GM12878 (cell line): ENCODE data around the gene CLEC1A. TPM values are rescaled to one million over a fixed set of nuclear protein-coding genes. Genes with fewer than 3 reads are reported as not detected.

Source experiments
- ASH2L ChIP-seq: fragments of 300-600, 200-600 bp; sonication (generic); IDR thresholded peaks from 2 replicates; pipeline ENCODE4 v1.6.1; 2017; ENCODE audit warnings: low read depth, mild to moderate bottlenecking, borderline replicate concordance
- ATF2 ChIP-seq: IDR thresholded peaks from 2 replicates; pipeline ENCODE4 v1.6.1; 2012; ENCODE audit warnings: low read length, inconsistent platforms
- BCLAF1 ChIP-seq: fragments of 450-650 bp; IDR thresholded peaks from 2 replicates; pipeline ENCODE4 v1.6.1; 2017; ENCODE audit warnings: antibody characterized with exemption, mild to moderate bottlenecking, moderate library complexity
- BRCA1 ChIP-seq: IDR thresholded peaks from 2 replicates; pipeline ENCODE4 v1.6.1; 2011; ENCODE audit warnings: low read depth, low read length, improper control_type of control experiment
- EED ChIP-seq: sonication (generic); IDR thresholded peaks from 2 replicates; pipeline ENCODE4 v1.6.1; 2016; ENCODE audit warnings: antibody characterized with exemption, low read depth
- EP300 ChIP-seq, 2 experiments: fragments of 150-350 bp in 1 of 2; IDR thresholded peaks; 2 replicates each; pipeline ENCODE4 v1.6.1; 2011 to 2012; ENCODE audit warnings: low read depth in 2 of 2, low read length in 2 of 2, borderline replicate concordance in 1 of 2, improper control_type of control experiment in 1 of 2, inconsistent platforms in 1 of 2; ENCODE audit not compliant: control insufficient read depth in 1 of 2
- ETV6 ChIP-seq, 2 experiments: fragments of 450-650 bp in 1 of 2; IDR thresholded peaks in 1 of 2; conservative IDR thresholded peaks in 1 of 2; 2 replicates each; pipeline ENCODE4 v1.6.1; 2014; ENCODE audit warnings: antibody characterized with exemption in 1 of 2, borderline replicate concordance in 1 of 2, low read depth in 1 of 2, mild to moderate bottlenecking in 1 of 2, moderate library complexity in 1 of 2
- GATAD2B ChIP-seq: fragments of 450-650 bp; conservative IDR thresholded peaks from 2 replicates; pipeline ENCODE4 v1.6.1; 2017; ENCODE audit warnings: low read depth, mild to moderate bottlenecking, moderate library complexity
- HSF1 ChIP-seq: fragments of 150-350 bp; IDR thresholded peaks from 2 replicates; pipeline ENCODE4 v1.6.1; 2014; ENCODE audit warnings: mild to moderate bottlenecking, low read depth, low read length
- IRF5 ChIP-seq: fragments of 450-650 bp; IDR thresholded peaks from 2 replicates; pipeline ENCODE4 v1.6.1; 2017; ENCODE audit warnings: borderline replicate concordance
- MEF2A ChIP-seq: IDR thresholded peaks from 2 replicates; pipeline ENCODE4 v1.6.1; 2011; ENCODE audit warnings: low read depth, mild to moderate bottlenecking, low read length, moderate library complexity; ENCODE audit not compliant: insufficient read depth
- NFIC ChIP-seq: IDR thresholded peaks from 2 replicates; pipeline ENCODE4 v1.6.1; 2012; ENCODE audit warnings: low read depth, mild to moderate bottlenecking, inconsistent platforms, low read length, moderate library complexity
- NKRF ChIP-seq: fragments of 450-650 bp; conservative IDR thresholded peaks from 2 replicates; pipeline ENCODE4 v1.6.1; 2017; ENCODE audit warnings: mild to moderate bottlenecking, moderate library complexity
- PAX8 ChIP-seq: fragments of 450-650 bp; IDR thresholded peaks from 2 replicates; pipeline ENCODE4 v1.6.1; 2017; ENCODE audit warnings: mild to moderate bottlenecking, moderate library complexity
- PML ChIP-seq: IDR thresholded peaks from 2 replicates; pipeline ENCODE4 v1.6.1; 2012; ENCODE audit warnings: low read length, inconsistent platforms
- SREBF2 ChIP-seq: IDR thresholded peaks from 2 replicates; pipeline ENCODE4 v1.6.1; 2012; ENCODE audit warnings: mild to moderate bottlenecking, low read length
- USF1 ChIP-seq: IDR thresholded peaks from 2 replicates; pipeline ENCODE4 v1.6.1; 2011; ENCODE audit warnings: borderline replicate concordance, low read depth, mild to moderate bottlenecking, moderate library complexity, mixed read lengths, low read length; ENCODE audit not compliant: insufficient read depth; ENCODE audit errors: extremely low read length
- USF2 ChIP-seq: IDR thresholded peaks from 2 replicates; pipeline ENCODE4 v1.6.1; 2011; ENCODE audit warnings: low read depth, low read length, improper control_type of control experiment, borderline replicate concordance
- polyA plus RNA-seq, 11 experiments: library from polyadenylated mRNA; depleted of rRNA in 4 of 11; unstranded in 6 of 11; stranded (reverse) in 5 of 11; fragments of >200 nt; fragmentation: Nextera tagmentation in 4 of 11; fragmentation: Illumina TruSeq in 1 of 11; extraction: Ambion mirVana in 4 of 11; extraction: Trizol in 1 of 11; gene quantifications; 1 replicate in 1 of 11; 2 replicates in 10 of 11; pipeline versions ENCODE4 v1.2.1 to v1.2.3, GENCODE V29; 2011 to 2016; ENCODE audit warnings: inconsistent platforms in 2 of 11, missing spikeins in 2 of 11, low read depth in 1 of 11
- total RNA-seq, 4 experiments: library from RNA; depleted of rRNA in 3 of 4; stranded (reverse); fragments of >200 nt in 3 of 4; fragmentation: Illumina TruSeq in 1 of 4; extraction: Trizol in 1 of 4; gene quantifications; 2 replicates each; pipeline versions ENCODE4 v1.2.1 to v1.2.3, GENCODE V29; 2013 to 2021

CLEC1A gene
- total and polyA plus RNA-seq, 10 of the 15 experiments (the other 5 are each of a cell fraction or from before 2014, with no cell fraction given) = not detected

GRCh38 chr12:10130042-10130441 lies 31.3 kb upstream of the CLEC1A start, which contains the start of gene CLEC7A (continued):
- TF ChIP-seq PML (peak; percentile 36; the same call in 1 of the 2 replicates), BRCA1 (no peak), EP300 (IDR thresholded peaks at IDR 0.05; ENCODE audit: borderline replicate concordance in 1 of 2, control insufficient read depth in 1 of 2, low read depth in 2 of 2, low read length in 2 of 2) (peak; percentile 63 to 81), NKRF (no peak), ATF2 (peak; percentile 83), NFIC (peak; percentile 95), SREBF2 (no peak), ETV6 (conservative IDR thresholded peaks at IDR 0.05 in 1 of 2, IDR thresholded peaks at IDR 0.05 in 1 of 2; ENCODE audit: borderline replicate concordance in 1 of 2, low read depth in 1 of 2) (peak in 1 of 2 experiments; percentile 82; a peak in 2 of 4 replicates), MEF2A (peak; percentile 89), EED (peak; percentile 84), USF1 (no peak), USF2 (no peak), GATAD2B (0 out of 2 replicates have a peak, but pooled peaks have one; percentile 54), IRF5 (no peak), ASH2L (no peak), PAX8 (no peak), BCLAF1 (no peak), HSF1 (no peak)
